ENCODE data around the gene FANCM.

GRCh38 chr14:45210159-45210558, 74.4 kb downstream of the FANCM start:
- TF ChIP-seq, protein P1, sequence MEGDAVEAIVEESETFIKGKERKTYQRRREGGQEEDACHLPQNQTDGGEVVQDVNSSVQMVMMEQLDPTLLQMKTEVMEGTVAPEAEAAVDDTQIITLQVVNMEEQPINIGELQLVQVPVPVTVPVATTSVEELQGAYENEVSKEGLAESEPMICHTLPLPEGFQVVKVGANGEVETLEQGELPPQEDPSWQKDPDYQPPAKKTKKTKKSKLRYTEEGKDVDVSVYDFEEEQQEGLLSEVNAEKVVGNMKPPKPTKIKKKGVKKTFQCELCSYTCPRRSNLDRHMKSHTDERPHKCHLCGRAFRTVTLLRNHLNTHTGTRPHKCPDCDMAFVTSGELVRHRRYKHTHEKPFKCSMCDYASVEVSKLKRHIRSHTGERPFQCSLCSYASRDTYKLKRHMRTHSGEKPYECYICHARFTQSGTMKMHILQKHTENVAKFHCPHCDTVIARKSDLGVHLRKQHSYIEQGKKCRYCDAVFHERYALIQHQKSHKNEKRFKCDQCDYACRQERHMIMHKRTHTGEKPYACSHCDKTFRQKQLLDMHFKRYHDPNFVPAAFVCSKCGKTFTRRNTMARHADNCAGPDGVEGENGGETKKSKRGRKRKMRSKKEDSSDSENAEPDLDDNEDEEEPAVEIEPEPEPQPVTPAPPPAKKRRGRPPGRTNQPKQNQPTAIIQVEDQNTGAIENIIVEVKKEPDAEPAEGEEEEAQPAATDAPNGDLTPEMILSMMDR (IDR thresholded peaks at IDR 0.05): no peak
- TF ChIP-seq POLR2AphosphoS5 (IDR thresholded peaks at IDR 0.05) (no peak), EP300 (IDR thresholded peaks at IDR 0.05) (no peak)

All from suprapubic skin (tissue), 4 donors.